Activated effector memory CD4-positive, alpha-beta T cell treated with anti-CD3 and anti-CD28 coated beads, Interleukin-2, amount 50 U/mL, for 16 hours (primary cell): ENCODE data around the gene PPIL1.

Source experiments
- DNase-seq: peaks from one replicate; pipeline ENCODE4 v3.0.0-alpha.2; 2020

Gene PPIL1

DNA sequence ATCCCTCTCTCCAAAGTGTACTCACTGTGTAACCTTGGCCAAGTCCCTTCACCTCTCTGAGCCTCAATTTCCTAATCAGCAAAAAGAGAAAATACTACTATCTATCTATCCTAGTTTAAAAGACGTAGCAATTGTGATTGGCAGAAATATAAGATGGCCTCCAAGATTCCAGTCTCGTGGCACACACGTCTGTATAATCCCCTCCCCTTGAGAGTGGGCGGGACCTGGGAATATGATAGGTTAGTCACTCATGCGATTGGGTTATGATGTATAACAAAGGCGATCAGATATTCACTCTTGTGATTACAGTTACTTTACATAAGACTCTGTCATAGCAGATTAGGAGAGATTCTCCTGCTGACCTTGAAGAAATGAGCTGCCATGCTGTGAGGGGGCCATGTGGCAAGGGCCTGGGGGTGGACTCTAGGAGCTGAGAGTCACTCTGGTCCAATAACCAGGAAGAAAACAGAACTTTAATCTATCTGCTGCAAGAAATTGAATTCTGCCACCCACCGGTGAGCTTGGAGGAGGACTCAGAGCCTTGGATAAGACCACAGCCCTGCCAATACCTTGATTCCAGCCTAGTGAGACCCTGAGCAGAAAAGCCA lies 41.3 kb downstream of the PPIL1 start:
- DNase-seq: no peak

DNA sequence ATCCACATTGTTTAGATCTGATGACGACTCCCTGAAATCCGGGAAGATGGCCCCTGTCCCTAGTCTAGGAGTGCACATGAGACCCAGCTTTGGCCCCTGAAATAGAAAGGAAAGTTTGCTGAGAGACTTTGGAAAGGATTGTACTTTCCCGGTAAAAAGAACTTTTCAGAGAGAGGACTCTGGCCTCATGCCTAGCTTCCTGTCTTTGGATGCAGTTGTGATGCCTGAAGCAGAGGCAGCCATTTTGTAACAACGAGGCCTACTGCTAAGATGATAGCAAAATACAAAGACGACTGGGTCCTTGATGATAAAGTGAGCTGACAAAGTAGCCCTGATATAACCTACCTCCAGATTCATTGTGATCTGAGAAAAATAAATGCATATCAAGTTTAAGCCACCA lies 42.3 kb downstream of the PPIL1 start:
- DNase-seq: no peak

DNA sequence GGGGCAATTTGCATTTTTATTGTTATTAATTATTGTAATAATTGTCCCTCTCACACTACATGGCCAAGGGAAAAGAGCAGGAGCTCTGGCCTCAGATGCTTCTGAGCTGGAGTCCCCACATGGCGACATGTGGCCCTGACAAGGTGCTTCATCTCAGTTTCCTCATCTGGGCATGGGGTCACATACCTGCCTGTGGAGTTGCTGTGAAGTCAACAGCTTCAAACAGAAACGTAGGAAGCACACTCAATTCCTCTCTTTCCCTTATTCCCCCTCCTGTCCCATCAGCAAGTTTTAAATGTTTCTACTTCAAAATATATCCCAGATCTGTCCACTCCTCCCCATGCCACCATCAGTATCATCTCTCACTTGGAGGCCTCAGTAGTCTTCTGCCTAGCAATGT lies 44.0 kb downstream of the PPIL1 start:
- no peak for DNase-seq

DNA sequence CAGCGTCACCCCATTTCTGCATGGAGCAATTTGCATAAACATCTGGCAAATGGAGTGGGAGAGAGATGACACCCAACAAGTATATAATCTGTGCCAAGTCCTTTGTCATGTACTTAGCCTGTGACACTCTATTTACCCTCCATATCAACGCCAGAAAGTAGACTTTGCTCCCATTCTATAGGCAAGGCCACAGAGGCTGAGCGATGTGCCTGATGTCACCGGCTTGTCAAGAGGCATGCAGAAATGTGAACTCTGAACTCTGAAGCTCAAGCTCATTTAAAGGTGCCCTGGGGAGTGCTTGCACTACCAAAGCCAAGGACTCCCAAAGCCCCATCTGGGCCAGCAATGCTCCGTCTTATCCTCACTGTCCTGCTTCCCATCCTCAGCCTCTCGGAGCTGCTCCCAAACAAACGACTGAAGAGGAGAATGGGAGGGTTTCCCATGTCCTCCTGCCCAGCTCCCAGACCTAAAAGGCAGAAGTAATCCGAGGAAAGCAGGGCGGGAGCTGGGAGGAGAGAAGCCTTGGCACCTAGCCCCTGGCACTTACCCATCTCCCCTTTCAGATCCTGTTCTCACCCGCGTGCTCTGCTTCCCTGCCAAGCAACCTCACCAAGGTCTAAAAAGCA lies 44.6 kb downstream of the PPIL1 start:
- no peak for DNase-seq

DNA sequence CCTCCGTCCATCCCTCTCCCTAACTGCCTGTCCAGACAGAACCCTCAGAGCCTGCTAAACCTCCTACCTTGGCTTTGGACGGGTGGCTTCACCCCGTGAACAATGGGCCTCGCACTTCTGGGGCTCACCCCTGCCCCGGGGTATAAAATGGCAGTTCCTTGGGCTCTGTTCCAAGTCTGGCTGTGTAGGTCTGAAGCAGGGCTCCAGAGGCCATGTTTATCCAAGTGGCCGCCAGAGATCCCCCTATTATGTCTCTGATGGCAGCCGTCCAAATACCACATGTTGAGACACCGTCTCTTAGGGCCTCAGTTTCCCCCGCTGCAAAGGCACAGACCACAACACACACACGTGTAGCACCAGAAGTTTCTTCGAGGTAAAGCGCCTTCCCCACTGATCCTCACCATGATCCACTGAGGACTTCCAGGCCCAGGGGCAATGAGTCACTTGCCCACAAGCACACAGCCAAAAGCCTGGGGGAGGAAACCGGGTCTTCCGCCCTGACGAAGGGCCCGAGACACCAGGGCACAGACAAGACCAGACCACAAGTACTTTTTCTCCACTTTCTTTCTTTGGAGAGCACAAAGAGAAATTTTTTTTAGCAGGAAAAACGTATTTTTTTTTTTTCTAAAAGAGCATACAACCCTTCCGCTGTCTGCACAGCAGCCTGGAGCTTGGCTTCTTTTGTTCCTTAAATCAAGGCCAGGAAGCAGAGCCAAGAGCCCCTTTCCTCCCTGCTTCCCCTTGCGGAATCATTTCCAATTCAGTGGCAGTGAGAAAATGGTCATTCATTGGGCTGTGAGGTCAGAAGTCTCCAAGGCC lies 47.1 kb downstream of the PPIL1 start:
- DNase-seq: peak; percentile 65

DNA sequence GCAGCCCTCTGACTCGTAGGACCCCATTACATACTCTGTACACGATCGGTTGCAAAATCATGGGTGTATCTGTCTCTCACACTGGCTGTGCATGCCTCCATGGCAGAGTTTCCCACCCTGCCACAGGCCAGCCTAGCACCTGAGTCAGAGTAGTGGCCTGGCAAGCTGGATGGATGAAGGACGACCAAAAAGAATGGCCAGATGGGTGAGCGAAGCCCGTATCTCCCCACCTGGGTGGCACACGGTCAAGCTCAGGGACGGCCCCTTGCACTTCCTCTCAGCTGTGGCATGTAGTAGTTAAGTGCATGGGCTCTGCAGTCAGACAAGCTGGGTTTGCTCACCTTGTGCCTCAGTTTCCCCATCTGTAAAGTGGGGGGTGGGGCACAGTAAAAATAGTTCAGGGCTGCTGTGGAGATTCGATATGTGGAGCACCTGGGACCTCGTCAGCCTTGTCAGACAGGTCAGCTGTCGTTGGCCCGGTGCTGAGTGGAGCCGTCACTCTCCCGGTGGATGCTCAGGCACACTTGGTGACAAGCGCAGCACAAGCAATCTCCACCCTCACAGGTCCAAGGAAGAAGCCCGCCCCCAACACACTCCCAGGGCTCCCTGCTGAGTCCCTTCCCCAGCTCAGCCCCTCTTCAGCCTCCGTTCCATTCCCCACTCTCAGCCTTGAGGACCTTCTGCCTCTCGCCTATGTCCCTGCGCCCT lies 47.9 kb downstream of the PPIL1 start:
- DNase-seq: no peak

DNA sequence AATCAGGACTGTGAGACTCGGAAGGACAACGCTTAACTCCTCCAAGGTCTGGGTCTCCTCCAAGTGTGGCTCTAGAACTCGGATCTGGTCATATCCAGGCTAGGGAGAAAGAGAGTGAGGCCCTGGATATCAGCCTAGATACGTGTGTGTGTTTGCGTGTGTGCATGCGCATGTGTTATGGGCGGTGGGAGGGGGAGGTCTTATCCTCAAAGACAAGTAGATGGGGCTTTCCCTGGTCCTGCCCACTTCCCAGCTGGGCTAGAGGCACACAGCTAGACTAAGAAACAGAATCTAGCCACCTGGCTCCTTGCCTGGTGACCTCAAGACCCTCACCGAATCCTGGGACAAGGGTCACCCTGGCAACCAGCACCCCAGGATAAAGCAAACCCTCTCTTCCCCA lies 48.6 kb downstream of the PPIL1 start:
- no peak for DNase-seq

DNA sequence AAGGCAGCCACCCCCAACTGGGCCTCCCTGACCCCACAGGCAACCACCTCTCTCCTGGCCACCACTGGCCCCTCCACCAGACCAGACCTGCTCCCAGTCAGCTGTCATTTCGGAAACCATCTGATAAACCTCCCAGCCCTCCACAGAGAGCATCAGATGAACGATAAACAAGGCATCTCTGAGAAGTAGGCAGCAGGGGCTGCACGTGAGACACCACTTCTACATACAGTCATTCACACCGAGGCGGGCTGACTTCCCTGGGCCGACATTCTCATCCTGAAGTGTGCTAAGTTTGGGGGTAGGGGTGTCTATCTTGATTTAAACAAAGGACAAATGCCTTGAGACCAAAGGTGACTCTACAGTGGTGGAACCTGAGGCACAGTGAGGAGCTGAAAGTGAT lies 49.2 kb downstream of the PPIL1 start:
- no peak for DNase-seq

DNA sequence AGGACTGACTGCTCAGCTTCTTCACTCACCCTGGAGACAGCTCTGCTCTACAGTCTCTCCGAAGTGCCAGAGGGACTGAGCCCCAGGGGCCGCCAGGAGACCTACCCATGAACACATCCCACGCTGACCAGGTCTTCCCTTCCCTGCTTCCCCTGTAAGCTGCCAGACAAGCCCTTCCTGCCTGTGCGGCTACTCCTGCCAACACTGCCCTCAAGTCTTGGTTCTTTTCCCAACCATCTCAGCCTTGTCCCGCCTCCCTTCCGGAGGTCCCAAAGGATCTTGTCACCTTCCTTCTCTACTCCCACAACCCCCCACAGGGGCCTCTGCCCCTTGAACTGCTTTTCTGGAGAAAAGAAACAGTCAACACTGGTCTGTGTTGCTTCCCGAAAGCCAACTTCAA lies 50.4 kb downstream of the PPIL1 start:
- no peak for DNase-seq

DNA sequence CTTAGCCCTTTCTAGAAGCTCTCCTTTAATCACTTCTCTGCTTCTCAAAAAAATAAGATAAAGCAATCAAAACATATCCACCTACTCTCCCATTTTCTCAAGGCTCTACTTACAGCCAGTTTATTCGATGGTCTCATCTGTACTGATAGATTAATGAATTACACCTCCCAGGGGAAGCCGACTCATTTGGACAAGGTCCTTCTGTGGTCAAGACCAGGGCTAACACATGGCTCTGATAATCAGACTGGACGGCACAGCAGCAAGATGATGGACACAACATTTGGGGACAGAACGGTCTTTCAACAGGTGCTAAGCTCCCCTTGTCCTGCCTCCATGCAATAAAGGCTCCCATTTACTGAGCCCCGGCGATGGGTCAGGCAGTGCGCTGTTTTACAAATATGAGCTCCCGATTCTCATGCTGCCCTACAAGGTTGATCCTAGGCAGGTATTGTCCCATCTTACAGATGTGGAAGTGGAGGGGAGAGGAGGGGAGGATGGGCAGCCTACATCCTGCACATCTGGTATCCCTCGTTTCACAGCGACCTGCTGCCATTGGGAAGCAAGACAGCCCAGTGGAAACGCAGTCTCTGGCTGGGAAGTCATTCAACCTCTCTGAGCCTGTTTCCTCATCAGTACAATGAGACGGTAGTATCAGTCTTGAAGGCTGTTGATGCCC lies 51.0 kb downstream of the PPIL1 start:
- DNase-seq: no peak

DNA sequence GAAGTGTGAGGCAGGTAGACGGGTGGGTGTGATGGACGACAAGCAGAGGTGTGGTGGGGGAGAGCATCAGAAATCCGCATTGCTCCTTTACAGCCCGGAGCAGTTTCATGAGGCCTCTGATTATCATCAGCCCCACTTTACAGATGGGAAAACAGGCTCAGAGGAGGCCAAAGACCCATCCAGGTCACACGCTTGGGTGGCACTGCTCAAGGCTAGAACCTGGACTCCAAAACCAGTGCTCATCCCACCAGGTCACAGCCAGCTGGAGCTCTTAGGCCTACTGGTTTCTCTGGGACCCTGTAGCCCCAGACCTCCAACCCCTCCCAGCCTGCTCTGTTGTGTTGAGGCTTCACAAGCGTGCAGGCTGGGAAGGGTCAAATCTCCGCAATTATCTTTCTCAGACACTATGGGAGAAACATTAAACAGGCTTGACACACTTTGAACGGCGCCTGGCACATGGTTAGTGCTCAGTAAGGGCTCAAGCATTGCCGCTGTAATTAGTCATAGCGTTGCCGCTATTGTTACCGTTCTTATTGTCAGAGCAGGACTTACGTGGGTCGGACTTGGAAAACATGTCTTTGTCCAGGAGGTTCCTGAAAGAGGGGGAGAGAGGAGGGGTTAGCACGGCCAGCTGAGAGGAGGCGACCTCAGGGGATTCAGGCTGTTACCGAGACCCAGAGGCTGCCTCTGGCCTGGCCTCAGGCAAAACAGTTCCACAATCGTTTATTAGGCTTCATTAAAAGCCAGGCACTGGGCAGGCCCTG lies 51.9 kb downstream of the PPIL1 start:
- no peak for DNase-seq

DNA sequence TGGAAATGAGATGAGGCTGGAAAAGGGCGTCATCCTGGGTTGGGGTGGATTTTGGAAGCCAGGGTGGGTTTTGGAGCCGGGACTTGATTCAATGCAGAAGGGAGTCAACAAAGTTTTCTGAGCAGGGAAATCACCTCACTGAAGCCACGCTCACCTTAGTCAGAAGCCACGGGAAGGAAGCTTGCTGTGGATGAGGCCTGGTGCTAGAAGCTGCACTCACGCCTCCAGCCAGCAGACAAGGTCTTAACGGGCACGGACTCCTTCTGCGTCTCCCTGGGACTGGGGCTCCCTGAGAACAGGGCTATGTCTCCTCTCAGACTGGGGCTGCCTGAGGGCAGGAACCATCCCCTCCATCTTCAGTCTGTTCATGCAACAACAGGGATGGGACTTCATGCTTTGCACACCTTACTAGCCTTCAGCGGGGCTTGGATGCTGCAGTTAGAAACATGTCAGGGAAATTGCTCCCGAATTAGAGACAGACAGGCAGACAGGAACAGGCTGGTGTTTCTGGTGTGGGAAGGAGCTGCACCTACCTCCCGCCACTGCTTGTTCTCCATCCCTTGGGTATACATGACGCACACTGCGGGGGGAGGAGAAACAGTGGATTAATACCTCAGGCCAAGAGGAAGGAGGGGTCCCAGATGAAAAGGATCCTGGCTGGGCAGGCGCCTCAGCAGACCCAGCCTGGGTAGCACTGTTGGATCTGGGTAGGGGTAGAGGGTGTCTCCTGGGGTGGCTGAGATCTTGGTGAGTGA lies 52.8 kb downstream of the PPIL1 start:
- DNase-seq: no peak

DNA sequence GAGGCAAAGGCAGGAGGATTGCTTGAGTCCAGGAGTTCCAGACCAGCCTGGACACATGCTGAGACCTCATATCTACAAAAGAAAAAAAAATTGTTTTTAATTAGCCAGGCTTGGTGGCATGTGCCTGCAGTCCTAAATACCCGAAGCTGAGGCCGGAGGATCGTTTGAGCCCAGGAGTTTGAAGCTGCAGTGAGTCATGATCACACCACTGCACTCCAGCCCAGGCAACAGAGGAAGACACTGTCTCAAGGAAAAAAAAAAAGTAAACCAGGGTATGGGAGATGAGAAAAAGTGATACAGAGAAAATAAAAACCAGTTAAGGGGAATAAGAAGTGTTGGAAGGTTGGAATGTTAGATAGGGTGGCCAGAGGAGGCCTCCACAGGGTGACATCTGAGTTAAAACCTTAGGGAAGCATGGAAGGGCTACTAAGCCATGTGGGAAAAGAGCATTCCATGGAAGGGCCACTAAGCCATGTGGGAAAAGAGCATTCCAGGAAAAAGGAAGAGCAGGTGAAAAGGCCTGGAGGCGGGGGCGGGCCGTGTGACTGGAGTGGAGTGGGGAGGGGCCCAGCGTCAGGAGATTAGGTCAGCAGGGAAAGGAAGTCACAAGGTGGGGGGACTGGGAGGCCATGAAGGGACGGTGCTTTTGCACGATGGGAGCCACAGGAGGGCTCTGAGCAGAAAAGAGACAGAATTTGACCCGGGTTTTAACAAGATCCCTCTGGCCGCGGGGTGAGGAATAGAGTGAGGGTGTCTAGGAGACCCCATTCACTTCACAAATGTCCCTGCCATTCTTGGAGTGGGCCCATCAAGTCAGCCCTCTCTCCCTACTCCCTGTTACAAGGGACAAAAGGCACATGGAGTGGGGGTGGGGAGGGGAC lies 53.7 kb downstream of the PPIL1 start:
- no peak for DNase-seq

DNA sequence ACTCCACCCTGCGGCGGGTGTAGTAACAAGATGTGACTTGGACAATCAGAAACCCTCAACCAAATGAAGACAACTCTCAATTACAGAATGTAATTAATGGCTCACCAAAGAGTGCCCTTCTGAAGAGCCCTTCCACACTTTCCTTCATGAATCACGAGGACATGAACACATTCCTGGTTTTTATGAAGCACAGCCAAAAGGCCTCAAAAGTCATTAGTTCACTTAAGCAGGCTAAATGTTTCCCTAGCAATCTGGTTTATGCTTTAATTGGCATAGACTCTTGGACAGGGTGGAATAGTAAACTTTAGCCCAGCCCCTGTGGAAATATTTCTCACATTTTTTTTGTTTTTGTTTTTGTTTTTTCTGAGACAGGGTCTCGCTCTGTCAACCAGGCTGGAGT lies 55.8 kb downstream of the PPIL1 start:
- no peak for DNase-seq

DNA sequence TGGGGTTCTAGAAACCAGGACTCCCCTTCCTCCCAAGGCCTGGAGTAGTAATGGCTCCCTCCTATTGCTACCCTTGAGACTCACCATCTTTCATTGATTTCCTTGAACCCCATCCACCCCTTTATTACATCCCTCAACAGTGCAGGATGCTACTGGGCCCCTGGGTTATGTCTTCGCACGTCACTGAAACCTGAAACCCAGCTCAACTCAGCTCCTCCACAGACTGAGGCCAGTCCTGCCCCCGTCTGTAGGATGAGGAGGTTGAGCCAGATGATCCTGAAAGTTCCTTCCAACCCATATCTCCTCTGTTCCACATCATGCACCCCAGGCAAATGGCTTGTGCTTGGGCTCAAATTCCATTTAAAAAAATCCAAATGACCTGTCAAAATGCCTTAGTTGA lies 56.8 kb downstream of the PPIL1 start:
- no peak for DNase-seq

DNA sequence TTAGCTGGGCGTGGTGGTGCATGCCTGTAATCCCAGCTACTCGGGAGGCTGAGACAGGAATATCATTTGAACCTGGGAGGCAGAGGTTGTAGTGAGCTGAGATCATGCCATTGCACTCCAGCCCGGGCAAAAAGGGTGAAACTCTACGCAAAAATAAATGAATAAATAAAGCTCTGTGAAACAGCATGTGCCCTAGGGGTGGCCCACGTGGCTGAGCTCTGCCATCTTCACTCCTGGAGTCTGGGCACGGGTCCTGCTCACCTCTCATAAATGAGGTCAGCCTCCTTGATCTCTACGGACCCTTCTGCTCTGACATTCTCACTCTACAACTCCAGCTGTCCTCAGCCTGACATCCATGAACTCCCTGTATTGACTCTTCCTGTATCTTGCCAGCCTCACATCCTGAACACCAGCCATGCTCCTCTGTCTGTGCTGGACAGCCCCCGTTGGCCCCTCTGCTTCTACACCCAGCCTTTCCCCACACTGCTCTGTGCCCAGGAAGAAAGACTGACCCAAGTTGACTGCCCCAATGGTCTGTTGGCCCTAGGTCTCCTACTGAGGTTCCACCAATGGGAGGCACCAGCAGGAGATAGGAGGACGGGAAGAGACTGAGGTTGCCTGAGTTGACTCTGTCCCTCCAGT lies 57.3 kb downstream of the PPIL1 start:
- no peak for DNase-seq

DNA sequence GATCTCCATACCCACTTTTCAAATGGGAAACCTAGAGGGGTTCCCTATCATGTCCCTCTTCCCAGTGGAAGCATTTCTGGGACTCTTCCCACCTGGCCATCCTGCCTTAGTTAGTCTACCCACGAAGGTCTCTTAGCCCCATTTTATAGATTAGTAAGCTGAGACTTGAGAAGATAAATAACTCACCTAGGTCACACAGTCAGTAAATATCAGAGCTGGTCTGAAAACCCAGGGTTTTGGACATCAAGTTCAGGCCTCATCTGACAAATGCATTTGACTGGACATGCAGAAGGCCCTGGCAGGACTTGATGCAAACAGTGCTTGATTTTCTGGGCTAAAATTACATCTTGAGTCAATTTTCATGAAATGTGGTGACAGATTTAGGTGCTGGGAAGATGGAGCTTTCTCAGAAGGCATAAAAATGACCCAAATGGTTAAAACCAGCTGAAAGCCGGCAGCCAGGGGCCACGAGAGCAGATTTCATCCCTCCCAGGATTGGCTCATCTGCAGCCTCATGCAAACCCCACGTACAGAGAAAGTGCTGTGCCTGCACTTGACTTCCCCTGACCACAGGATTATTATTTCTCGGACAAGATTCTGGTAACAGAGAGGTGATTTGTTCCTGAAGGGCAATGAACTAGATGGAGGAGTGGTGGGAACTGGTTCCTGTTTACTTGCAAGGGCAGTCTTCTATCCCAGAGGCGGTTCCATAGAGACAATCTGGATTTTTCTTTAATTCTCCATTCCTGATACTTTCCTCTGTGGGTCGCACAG lies 58.5 kb downstream of the PPIL1 start:
- no peak for DNase-seq

DNA sequence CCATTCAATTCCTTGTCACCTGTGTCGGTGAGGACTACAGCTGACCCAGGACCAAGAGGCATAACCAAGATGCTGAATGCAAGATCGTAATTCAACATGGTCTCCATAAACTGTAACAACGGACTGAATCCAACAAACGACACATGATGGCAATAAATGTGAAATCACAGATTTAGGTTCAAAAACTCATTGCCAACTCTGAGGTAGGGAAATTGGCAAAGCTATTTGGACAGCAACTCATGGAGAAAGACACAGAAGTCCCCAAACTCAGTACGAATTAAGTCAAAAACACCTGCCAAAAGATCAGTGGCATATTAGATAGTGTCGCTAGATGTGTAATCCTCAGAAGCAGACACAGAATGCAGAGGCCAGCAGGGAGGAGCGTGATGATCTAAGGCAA lies 60.4 kb downstream of the PPIL1 start:
- no peak for DNase-seq

DNA sequence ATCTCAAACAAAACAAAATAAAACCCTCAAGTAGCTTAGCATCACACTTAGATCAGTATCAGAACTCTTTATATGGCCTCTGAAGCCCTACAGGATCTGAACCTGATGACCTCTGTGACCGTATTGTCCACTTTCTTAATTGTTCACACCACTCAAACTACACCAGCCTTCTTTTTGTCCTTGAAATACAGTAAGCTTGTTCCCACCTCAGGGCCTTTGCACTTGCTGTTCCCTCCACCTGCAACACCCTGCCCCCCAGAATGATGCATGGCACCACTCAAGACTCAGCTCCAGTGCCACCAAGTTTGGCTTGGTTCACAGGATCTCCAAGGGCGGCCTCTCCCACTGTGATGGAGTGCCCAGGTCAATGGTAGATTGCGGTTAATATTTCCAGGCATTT lies 61.1 kb downstream of the PPIL1 start:
- no peak for DNase-seq
